K562 (cell line): Measurements from ENCODE around the gene HELZ.

Experiments used
- CREB1 ChIP-seq, 2 experiments: sonication (generic) in 1 of 2; formaldehyde crosslinking in 1 of 2; IDR thresholded peaks; 2 replicates each; pipeline versions ENCODE4 v1.6.1 to v1.8.0; 2012 to 2022; ENCODE audit warnings: inconsistent platforms in 1 of 2, mild to moderate bottlenecking in 1 of 2, missing genetic modification reagents in 1 of 2, moderate library complexity in 1 of 2
- GABPA ChIP-seq: fragments of 200-800 bp; sonication (Bioruptor generic); conservative IDR thresholded peaks from 2 replicates; pipeline ENCODE4 v1.6.1; 2016; ENCODE audit warnings: low read depth, missing genetic modification characterization, missing compliant biosample characterization
- PML ChIP-seq: IDR thresholded peaks from 2 replicates; pipeline ENCODE4 v1.6.1; 2012; ENCODE audit warnings: low read length, inconsistent platforms
- SIN3B ChIP-seq: fragments of 450-650 bp; IDR thresholded peaks from 2 replicates; pipeline ENCODE4 v1.6.1; 2017; ENCODE audit warnings: low read depth, mild to moderate bottlenecking, moderate library complexity

DNA sequence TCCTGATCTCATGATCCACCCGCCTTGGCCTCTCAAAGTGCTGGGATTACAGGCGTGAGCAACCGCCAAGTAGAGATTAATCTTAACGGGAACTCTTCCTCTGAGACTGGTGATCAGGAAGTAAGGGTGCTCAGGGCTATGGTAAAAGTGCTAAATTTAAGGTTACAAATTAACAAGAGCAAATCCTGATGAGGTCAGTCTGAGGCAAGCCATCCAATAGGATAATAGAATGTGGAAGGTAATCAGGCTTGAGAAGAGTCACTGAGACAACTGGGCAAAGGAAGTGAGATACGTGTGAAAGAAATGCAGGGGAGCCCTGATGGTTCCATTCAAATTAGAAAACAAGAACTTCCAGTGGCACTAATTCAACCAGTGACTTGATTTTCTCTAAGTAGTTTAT lies 131.5 kb downstream of the HELZ start:
- TF ChIP-seq CREB1 (IDR thresholded peaks at IDR 0.05) (no peak), CREB1 (CRISPR knock-in tag; IDR thresholded peaks at IDR 0.05) (no peak), SIN3B (no peak), PML (no peak), GABPA (tag) (no peak)
